Gastroesophageal sphincter (tissue), 4 donors: ENCODE results near the gene HECTD1. TPM values are rescaled to one million over a fixed set of nuclear protein-coding genes. Genes with fewer than 3 reads are reported as not detected.

Experiments
- ATAC-seq: fragments of 150-250 bp; one replicate; pipeline ENCODE4 v1.9.1; 2016; ENCODE audit warnings: mild to moderate bottlenecking, moderate library complexity
- H3K27ac ChIP-seq, 4 donors: fragments of 200-600 bp; sonication (generic) in 3 of 4; 1 replicate in 3 of 4; 2 replicates in 1 of 4; pipeline ENCODE4 v1.5.1; 2016 to 2019
- H3K27me3 ChIP-seq: fragments of 200-600 bp; sonication (generic); one replicate; pipeline ENCODE4 v1.5.1; 2019
- H3K36me3 ChIP-seq, 2 donors: fragments of 200-600 bp; sonication (generic); one replicate each; pipeline ENCODE4 v1.5.1; 2019; ENCODE audit warnings: control low read depth in 1 of 2
- H3K4me1 ChIP-seq, 3 donors: fragments of 200-600 bp; sonication (generic); 1 replicate in 2 of 3; 2 replicates in 1 of 3; pipeline ENCODE4 v1.5.1; 2016 to 2019; ENCODE audit warnings: control low read depth in 2 of 3
- H3K4me3 ChIP-seq, 2 donors: fragments of 200-600 bp; sonication (generic); one replicate each; pipeline ENCODE4 v1.5.1; 2019; ENCODE audit warnings: mild to moderate bottlenecking in 1 of 2, moderate library complexity in 1 of 2
- H3K9me3 ChIP-seq, 3 donors: fragments of 200-600 bp; sonication (generic); one replicate each; pipeline ENCODE4 v1.5.1; 2017 to 2019; ENCODE audit warnings: control low read depth in 2 of 3
- CTCF ChIP-seq, 4 experiments: fragments of 200-600 bp in 2 of 4; fragments of 450-650 bp in 2 of 4; sonication (generic) in 1 of 4; IDR thresholded peaks; one replicate each; pipeline ENCODE4 v1.5.1; 2017 to 2019; ENCODE audit warnings: antibody characterized with exemption in 4 of 4, mild to moderate bottlenecking in 2 of 4, moderate library complexity in 2 of 4
- EP300 ChIP-seq: sonication (generic); formaldehyde crosslinking; IDR thresholded peaks from one replicate; pipeline ENCODE4 v1.6.1; 2017; ENCODE audit warnings: antibody characterized with exemption, mild to moderate bottlenecking
- POLR2A ChIP-seq, 2 donors: fragments of 450-650 bp; IDR thresholded peaks; one replicate each; pipeline ENCODE4 v1.6.1; 2017; ENCODE audit warnings: antibody characterized with exemption in 2 of 2, mild to moderate bottlenecking in 2 of 2, moderate library complexity in 1 of 2
- POLR2AphosphoS5 ChIP-seq: sonication (generic); formaldehyde crosslinking; IDR thresholded peaks from one replicate; pipeline ENCODE4 v1.6.1; 2017; ENCODE audit warnings: antibody characterized with exemption
- WGBS, 2 donors: methylation state at CpG; one replicate each; pipeline ENCODE4 v1.1.5; 2018; ENCODE audit warnings: low coverage in 1 of 2; 5-methylcytosine and 5-hydroxymethylcytosine counted together
- total RNA-seq, 4 donors: library from RNA; depleted of rRNA; stranded (reverse); fragments of >200 nt; gene quantifications; one replicate each; pipeline ENCODE4 v1.1.0, GENCODE V29; 2016

Gene HECTD1
- total RNA-seq, 4 donors from 2014 or later, result 185 to 287 (median 208) TPM

GRCh38 chr14:31122921-31123320 lies 84.7 kb downstream of the HECTD1 start:
- H3K27ac ChIP-seq, result no peak overlapping the region
- peaks cover 3 to 99% of the 10 kb centered on the region in 2 donors for H3K36me3 ChIP-seq
- no peak overlapping the region for H3K4me3 ChIP-seq
- no peaks in the 10 kb centered on the region for H3K27me3 ChIP-seq
- TF ChIP-seq POLR2A (IDR thresholded peaks at IDR 0.05), result no peak
- no peak for TF ChIP-seq CTCF (IDR thresholded peaks at IDR 0.05)
- no peak for TF ChIP-seq POLR2AphosphoS5
- TF ChIP-seq EP300, result no peak
- ATAC-seq, result no peak
- no peaks in the 10 kb centered on the region for H3K9me3 ChIP-seq
- 79% methylated on average over 3 to 4 of the region's 4 CpGs for WGBS, 2 donors
- H3K4me1 ChIP-seq, result no peaks in the 10 kb centered on the region

GRCh38 chr14:31122098-31122611 lies 85.4 kb downstream of the HECTD1 start:
- ATAC-seq, result no peak
- H3K9me3 ChIP-seq, result no peaks in the 10 kb centered on the region
- TF ChIP-seq EP300, result no peak
- no peak for TF ChIP-seq POLR2AphosphoS5
- TF ChIP-seq CTCF (IDR thresholded peaks at IDR 0.05), result no peak
- TF ChIP-seq POLR2A (IDR thresholded peaks at IDR 0.05), result no peak
- WGBS, 2 donors, result 86 to 91% methylated on average over 4 to 5 of the region's 8 CpGs
- H3K27me3 ChIP-seq, result no peaks in the 10 kb centered on the region
- H3K4me1 ChIP-seq, result no peaks in the 10 kb centered on the region
- H3K27ac ChIP-seq, result no peak overlapping the region
- H3K4me3 ChIP-seq, result no peak overlapping the region
- H3K36me3 ChIP-seq, result peaks cover 3 to 99% of the 10 kb centered on the region in 2 donors

GRCh38 chr14:31118892-31119291 lies 88.7 kb downstream of the HECTD1 start:
- Histone ChIP-seq H3K9me3 (no peaks in the 10 kb centered on the region), H3K36me3 (peaks cover 6 to 100% of the 10 kb centered on the region in 2 donors), H3K4me1 (no peaks in the 10 kb centered on the region), H3K27me3 (no peaks in the 10 kb centered on the region), H3K27ac (no peak overlapping the region), H3K4me3 (no peak overlapping the region)
- no peak for ATAC-seq
- 60 to 66% methylated on average over 3 of the region's 3 CpGs for WGBS, 2 donors
- TF ChIP-seq CTCF (IDR thresholded peaks at IDR 0.05), result no peak
- TF ChIP-seq POLR2A (IDR thresholded peaks at IDR 0.05), result no peak
- no peak for TF ChIP-seq EP300
- no peak for TF ChIP-seq POLR2AphosphoS5

GRCh38 chr14:31113794-31114193 lies 93.8 kb downstream of the HECTD1 start:
- H3K4me1 ChIP-seq, result no peaks in the 10 kb centered on the region
- H3K4me3 ChIP-seq, result no peak overlapping the region
- 90 to 92% methylated on average over 3 of the region's 3 CpGs for WGBS, 2 donors
- no peak for ATAC-seq
- no peaks in the 10 kb centered on the region for H3K9me3 ChIP-seq
- H3K36me3 ChIP-seq, result peaks cover 16 to 100% of the 10 kb centered on the region in 2 donors
- H3K27ac ChIP-seq, result no peak overlapping the region
- no peak for TF ChIP-seq CTCF (IDR thresholded peaks at IDR 0.05)
- no peak for TF ChIP-seq EP300
- TF ChIP-seq POLR2AphosphoS5, result no peak
- no peak for TF ChIP-seq POLR2A (IDR thresholded peaks at IDR 0.05)
- no peaks in the 10 kb centered on the region for H3K27me3 ChIP-seq

- Histone ChIP-seq H3K27me3 (no peaks in the 10 kb centered on the region), H3K4me3 (no peak overlapping the region), H3K27ac (no peak overlapping the region), H3K36me3 (peaks cover 16 to 100% of the 10 kb centered on the region in 2 donors), H3K9me3 (no peaks in the 10 kb centered on the region), H3K4me1 (peaks cover 0 to 6% (median 0%) of the 10 kb centered on the region in 3 donors)
- TF ChIP-seq EP300 (no peak), CTCF (IDR thresholded peaks at IDR 0.05) (no peak), POLR2AphosphoS5 (no peak), POLR2A (IDR thresholded peaks at IDR 0.05) (no peak)
- WGBS, 2 donors, result 80 to 87% methylated on average over 2 of the region's 2 CpGs
- ATAC-seq, result no peak
Observed at GRCh38 chr14:31110872-31111271, 96.7 kb downstream of the HECTD1 start.
